Measurements from ENCODE around the gene GPC1.

GPC1 gene

DNA sequence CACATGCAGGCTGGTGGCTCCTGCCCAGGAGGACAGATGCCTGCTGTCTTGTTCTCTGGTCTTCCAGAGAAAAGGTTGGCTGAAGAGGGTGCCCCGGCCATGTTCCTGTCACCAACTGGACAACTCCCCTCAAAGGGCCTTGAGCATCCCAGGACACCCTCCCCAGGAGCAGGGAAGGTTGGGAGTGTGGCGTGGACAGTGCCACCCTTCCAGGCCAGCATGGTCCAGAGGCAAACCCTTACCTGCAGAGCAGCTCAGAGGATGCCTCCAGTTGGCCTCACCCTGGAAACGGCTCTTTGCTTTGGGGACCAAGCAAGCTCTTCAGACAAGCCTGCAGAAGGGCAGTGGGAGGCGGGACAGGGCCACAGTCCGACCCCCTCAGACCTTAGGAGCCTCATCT lies 4.9 kb upstream of the GPC1 start:
- DNase-seq (ENCODE audit: low spot score) = no peak

DNA sequence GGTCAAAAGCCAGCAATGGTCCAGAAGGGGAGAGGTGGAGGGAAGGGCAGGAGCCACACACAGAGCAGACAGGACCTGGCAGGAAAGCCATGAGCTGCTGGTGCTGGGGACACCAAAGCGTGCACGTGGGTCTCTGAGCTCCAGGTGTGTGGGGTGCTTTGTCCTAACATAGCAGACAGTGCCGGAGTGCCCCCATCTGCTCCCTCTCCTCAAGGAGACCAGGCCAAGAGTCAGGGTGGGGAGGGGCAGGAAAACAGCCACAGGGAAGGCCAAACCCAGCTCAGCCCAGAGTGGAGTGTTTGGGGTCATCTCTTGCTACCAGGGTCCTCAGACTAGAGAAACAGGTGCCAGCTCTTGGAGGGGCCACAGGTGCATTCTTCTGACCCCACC lies 4.2 kb upstream of the GPC1 start:
- no peak for DNase-seq (ENCODE audit: low spot score)

DNA sequence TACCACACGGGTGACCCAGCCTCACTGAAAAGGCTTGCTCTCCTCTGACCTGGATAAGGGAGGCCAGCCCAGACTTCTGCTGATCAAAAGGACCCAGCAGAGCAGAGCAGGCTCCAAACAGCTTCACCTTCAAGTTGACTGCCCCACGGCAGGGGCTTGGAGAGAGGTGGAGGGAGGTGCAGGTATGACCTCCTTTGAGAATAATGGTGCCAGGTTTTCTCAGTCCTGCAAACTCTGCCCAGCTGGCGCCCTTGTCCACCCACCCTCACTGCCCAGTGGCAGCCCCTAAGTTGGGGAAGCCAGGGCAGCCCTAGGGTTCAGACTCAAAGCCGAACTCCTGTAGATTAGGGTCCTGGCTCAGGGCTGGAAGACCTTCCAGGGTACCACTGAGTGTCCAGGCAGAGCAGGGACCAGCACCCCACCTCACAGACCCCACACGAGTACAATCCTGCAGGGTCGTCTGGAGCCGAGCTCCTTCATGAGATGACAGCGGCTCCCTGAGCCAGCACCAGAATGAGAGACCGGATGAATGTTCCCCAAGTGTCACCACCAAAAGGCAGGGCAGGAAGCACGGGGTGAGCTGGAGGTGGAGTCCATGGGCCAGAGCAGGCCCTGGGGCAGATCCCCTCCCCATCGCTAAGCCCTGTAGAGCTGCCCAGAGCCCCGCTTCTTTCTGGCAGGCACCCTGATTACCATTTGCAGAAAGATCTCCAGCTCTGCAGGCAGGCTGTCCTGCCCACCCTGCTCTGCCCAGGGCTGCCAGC lies 3.6 kb upstream of the GPC1 start:
- no peak for DNase-seq (ENCODE audit: low spot score)

DNA sequence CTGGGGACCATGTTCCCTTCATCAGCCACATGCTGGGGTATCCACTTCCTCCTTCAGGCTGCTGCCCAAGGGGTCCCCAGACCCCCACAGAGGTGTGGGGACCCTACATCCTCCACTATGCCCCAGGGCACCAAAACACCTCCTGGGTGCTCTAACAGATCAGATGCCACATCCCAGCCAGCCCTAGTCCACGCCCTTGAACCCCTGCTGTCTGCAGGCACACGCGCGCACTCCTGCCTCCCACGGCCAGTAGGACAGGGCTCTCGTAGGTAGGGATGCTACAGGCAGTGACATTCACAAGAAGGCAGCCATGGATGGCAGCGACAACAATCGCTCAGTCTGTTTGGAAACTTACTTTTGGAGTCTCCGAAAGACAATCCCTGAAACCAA lies 3.0 kb upstream of the GPC1 start:
- DNase-seq (ENCODE audit: low spot score) = no peak

DNA sequence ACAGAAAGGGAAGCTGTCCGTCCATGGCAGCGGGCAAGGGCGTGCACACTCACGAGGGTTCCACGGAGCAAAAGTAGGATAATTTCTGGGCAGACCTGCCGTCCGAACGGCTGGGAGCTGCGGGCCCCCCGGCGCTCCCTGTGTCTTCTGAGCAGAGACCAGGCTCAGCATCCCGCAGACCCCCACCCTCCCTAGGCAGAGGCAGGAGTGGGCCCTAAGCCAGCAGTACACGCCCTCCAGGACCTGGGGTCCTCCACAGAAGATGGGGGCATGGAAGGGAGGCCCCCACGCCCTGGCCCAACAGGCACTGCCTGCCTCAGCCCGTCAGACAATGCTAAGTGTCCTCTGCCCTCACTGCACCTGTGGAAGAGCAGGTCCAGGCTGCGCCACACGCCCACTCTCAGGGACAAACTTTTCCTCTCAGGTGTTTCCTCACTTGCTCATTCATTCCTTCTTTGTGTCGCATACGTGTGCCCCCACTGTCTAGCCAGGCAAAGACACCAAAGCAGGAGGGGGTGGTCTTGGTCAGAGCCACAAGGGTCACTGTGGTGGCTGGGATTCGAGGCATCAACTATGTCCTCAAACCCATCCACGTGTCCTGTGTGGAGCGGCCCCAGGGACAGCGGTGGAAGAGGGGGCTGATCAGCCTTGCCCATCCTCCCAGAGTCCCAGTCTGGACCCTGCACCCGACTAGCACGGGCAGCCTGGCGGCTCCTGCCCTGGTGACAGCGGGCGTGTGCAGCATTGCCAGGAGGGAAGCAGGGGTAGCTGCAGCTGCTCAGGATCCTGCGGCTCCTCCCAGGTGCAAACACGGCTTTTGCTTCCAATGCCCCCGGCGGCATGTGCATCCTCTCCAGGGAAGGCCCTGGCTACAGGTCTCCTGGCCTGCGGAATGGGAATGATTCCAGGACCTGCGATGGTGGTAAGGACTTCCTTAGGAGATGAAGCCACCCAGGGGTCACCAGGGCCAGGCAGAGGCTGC lies 2.4 kb upstream of the GPC1 start:
- no peak for DNase-seq (ENCODE audit: low spot score)

DNA sequence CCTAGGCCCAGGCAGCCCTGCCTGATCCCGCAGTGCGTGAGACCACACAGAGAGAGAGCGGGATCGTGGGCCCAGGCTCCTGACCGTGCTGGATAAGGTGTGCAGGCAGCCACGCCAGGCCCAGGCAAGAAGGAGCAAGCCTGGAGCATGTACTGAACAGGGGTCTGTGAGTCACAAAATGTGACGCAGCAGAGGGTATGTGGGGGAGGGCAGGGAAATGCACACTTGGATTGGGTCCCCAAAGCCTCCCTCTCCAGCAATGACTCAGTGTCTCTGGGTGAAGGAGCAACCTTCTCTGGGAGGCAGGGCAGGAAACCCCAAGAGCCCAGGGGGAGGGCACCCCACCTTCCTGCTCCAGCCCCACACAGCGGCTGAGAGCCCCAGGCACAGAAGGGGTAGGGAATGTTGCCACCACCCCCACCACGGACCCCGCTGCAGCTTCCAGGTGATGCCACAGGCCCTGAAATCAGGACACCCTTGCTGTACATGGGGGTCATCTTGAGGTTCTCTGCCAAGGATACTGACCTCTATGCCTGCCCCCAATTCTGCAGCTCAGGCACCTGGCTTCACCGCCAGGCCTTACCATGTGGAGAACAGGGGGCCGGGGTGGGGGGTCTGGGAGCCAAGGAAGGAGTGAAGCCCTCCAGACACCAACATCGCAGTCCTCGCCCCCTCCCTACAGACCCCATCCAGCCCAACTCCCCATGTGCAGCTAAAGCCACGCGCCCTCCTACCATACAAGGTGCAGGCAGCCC lies 1.3 kb upstream of the GPC1 start:
- no peak for DNase-seq (ENCODE audit: low spot score)

DNA sequence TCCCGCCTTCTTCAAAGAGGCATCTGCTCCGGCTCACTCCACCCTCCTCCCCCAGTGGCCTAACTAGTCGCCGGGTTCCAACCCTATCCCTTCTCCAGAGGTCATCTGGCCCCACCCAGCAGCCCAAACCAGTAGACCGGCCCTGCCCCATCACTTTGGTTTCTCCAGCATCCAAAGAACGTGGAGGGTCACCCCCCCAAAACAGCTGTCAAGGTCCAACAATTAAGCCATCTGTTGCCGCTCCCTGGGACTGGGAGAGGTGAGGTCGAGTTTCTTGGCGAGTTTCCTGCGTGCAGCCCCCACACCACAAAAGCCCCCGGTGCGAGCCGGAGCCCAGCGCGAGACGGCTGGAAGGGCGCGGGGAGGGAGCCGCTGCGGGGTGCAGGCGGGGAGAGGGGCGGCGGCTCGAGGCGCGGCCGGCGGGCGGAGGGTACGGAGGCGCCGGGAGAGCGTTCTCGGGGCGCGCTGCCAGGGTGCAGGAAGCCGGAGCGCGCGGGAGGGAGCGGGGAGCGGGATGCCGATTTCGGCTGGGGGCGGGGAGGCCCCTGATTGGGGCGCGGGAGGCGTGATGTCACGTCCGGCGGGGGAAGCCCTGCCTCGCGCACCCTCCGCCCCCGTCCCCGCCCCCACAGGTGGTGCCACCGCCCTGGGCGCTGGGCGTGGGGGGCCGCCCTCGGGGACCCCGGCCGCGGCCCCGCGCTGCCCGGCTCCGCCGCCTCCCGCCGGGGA lies 571 bp upstream of the GPC1 start:
- DNase-seq (ENCODE audit: low spot score) = peak; percentile 97

DNA sequence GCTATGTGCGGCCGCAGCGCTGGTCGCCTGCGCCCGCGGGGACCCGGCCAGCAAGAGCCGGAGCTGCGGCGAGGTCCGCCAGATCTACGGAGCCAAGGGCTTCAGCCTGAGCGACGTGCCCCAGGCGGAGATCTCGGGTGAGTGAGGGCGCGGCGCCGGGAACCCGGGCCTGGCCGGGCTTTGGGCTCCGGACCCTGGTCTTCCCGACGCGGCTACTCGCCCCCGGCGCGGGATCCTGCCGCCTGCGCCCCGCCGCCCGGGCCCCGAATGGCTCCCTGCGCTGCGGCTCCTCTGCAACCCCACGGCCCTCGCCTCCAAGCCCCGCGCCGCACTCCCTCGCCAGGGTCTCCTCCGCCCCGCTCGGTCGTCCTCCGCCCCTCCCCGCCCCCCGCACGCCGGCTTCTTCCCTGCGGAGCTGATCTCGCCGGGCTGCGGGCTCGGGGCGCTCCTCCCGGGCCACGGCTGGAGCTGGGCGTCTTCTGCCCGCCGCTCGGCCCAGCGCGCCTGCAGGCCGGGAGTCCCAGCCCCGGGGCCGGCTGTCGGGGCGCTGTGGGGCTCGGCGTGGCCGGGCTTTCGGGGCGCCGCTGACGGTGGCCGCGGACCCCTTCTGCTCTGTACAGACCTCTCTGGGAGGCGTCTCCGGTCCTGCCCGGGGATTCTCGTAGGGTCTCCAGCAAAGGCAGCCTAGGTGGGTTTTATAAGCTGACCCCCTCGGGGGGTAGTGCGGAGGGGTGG lies 652 bp downstream of the GPC1 start:
- peak; percentile 72 for DNase-seq (ENCODE audit: low spot score)

DNA sequence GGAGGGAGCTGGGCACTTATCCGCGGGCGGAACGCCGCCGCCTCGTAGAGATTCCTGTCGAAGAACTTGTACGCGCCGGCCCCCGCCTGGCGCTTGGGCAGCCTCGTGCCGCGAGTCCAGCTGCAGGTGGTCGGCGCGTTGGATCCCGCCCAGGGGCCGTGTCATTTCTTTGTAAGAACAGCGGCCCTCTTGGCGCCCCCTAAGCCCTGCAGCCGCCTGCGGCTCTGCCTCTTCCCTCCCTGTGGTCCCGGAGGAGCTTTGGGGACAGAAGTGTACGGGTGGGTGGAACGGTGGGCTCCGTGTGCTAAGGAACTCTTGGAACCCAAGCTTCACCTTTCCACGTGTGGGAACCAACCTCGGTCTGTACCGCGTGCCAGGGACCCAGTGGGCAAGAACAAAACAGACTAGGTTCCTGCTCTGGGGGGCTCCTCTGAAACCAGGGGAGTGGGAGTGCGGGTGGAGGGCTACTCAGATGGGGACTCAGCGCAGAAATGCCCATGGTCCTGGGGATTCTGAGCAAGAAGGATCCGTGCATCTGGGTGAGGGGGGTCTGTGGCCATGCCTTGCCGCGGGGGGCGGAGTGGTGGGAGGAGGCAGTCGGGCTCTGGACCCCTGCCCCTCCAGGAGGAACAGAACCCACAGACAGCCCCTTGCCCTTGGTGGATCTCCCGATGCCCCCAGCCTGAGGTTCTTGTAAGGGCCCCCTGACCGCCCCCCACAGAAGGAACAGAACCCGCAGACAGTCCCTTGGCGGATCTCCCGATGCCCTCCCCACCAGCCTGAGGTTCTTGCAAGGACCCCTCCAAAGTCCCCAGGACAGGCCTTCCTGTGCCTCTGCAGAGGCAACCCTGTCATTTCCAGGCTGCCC lies 1.5 kb downstream of the GPC1 start:
- DNase-seq (ENCODE audit: low spot score) = no peak

DNA sequence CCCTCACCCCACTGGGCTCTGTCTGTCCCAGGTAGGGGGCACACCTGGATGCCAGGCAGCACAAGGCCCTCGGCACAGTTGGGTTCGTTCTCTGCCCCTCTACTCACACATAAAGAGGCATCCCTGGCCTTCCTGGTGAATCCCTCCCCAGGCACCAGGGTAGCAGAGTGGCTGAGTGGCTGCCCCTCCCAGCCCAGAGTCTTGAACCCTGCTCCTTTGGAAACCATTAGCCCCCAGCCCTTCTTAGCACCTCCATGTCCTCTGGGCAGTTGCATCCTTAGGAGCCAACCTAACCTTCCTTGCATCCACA lies 2.0 kb downstream of the GPC1 start:
- no peak for DNase-seq (ENCODE audit: low spot score)

DNA sequence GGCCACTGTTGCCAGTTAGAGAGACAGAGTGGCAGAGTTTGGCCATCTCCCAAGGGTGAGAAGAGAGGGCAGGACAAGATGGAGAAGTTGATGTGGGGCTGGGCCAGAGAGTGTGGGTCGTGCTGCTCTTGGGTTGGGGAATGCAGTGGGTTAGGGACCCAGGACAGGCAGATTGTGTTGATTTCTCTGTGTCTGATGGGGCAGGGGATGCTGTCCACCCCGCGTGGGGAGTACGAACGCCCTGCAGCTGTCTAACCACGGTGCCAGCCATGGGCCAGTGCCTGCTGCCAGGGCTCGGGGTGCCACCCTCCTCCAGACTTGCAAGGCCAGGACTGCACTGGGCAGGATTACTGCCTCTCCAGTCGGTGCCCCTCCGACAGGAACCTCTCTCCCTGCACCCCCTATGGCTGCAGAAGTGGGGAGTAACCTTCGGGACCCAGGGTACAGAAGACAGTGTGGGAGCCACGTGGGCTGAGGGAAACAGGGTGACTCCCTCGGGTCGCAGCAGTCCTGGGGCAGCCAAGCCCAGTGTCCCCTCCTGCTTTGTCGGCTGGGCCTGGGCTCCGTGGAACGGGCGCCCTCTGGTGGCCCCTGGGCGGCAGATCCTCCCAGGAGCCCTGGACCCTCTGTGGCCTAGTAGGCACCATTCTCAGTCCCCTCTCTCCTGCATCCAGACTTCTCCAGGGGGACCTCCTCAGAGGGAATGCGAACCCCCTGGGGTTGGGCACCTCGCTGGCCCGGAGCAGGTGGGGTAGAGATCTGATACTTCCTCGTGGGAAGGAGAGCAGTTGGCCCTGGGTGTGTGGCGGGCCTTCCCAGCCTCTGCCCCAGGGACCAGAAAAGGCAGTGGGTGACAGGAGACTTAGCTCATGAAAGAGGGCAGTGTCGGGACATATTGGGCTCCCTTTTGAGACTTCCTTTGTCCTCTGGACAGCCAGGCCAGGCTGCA lies 2.7 kb downstream of the GPC1 start:
- DNase-seq (ENCODE audit: low spot score) = peak; percentile 85

DNA sequence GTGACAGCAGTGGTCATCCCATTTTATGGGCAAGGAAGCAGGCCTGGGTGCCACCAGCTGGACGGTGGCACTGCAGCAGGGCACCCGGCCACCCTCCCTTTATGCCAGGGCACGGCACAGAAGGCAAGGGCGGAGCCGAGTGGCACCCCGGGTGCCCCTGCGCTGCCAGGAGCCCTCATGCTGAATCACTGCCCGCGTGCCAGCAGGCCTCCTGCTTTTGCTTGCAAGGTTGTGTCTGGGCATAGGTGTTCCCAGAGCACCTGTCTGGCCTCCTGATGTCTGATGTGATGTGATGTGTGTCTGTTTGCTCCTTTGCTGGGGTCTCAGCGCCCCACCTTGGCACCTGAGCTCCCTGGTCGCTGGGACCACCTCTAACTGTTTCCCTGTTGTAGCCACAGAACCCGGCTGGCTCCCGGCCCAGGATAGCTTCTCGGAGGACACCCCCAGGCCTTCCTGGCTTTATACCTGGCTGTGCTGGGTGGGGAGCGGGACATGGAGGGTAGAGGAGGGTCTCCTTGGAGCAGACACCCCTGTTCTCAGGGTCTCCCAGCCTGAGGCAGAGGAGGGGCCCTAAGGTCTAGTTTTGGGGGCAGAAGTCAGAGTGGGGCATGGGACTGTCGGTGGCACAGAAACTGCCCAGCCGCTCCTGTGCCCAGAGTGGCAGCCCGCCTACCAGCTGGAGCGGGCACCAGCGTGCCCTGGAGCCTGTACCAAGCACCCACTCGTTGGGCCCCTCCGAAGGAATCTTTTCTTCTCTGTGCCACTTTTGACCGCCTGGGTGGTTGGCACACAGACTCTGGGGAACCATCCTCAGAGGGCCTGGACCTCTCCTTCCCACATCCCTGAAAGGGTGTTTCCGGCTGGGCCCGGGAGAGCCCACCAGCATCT lies 3.6 kb downstream of the GPC1 start:
- no peak for DNase-seq (ENCODE audit: low spot score)

DNA sequence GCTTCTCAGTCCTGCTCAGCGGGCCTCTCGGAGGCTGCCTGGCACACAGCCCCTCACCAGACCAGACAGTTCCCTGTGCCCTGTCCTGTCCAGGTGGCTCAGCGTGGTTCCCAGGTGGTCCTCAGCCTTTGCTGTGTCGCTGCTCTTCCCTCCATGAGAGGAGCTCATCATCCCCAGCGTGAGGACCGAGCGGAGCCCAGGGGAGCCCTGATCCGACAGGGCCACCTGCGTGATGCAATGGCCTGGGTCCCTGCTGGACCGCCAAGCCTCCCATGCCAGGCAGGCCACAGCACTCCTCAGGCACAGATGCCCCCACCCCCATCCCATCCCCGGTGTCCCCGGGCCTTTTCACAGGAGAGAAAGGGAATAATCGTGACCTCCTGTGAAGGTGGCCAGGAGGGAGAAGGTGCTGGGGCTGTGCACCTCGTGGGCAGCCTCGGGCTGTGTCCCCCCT lies 4.3 kb downstream of the GPC1 start:
- no peak for DNase-seq (ENCODE audit: low spot score)

DNA sequence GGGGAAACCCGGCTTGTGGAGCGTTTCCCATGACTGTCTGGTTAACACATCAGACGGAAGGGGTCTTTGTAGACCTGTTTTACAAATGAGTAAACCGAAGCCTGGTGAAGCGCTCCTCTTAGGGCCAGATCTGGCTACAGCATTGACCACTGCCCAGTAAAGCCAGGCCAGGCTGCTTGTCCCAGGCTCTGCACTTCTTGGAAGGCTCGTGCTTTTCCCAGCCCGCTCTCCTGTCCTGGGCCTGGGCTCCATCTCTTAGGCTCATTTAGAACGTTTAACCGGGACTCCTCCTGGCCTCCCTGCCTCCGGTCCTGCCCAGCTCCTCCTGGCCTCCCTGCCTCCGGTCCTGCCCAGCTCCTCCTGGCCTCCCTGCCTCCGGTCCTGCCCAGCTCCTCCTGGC lies 4.8 kb downstream of the GPC1 start:
- no peak for DNase-seq (ENCODE audit: low spot score)

DNA sequence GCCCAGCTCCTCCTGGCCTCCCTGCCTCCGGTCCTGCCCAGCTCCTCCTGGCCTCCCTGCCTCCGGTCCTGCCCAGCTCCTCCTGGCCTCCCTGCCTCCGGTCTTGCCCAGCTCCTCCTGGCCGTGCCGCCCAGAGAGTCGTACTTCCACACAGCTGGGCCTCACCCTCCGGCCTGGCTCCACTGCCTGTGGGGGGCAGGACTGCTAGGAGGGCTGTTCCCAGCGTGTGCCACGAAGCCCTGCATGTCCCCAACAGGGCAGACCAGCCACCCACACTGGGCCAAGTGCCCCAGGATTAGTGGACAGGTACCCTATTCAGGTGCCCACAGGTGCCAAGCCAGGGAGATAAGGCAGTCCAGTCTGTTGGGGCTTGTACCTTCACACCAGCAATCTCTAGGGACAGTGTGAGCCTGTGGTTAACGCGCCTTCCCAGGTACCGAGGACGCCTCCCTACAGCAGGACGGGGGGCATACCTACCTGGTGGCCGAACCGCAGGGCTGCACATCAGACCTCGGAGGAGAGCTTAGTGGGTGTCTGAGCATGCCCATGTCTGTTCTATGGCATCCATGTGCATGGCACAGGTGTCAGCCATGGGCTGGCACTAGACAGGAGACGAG lies 5.3 kb downstream of the GPC1 start:
- DNase-seq (ENCODE audit: low spot score) = no peak

DNA sequence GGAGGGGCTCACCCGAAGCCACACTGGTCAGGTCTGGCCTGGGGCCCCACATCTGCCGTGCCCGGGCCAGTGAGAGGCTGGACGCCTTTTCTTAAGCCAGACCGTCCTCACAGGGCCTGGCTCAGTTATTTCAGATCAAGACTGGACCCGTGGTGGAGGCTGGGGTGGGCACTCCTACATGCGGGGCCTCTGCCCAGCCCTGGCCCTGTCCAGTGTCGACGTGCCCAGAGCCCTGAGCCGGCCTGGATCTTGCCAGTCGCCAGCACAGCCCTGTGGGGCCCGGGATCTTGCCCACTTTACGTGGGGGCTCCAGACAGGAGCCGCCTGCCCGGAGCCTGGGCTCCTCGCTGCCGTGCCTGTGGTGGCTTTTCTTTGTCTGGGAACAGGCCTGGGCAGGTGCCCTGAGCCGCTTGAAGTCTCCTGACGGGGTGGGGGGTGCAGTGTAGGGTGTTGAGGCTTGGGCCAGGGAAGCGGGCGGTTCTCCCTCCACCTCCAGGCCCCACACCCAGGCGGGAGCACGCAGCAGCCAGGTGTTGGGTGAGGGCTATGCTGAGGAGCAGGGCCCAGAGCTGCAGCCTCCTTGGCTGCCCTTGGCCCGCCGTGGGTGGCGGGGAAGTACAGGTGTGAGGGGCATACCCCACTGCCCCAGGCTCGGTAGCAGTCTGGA lies 6.0 kb downstream of the GPC1 start:
- DNase-seq (ENCODE audit: low spot score) = no peak

DNA sequence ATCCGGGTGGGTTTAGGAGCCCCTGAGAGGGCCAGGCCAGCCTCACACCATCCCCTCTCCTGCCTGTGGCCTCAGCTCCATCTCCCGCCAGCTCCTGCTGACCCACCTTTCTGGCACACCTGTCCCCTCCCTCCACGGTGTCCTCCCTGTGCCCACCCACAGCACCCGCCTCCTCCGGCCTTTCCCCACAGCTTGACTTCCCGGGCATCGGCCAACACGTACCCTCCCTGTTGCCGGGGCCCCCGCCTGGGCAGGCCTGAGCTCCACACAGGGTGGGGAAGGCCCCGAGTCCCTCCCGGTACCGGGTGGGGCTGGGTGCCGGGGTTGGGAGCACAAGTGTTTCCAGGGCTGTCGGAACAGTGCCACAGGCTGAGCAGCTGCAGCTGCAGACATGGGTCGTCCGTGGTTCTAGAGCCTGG lies 6.5 kb downstream of the GPC1 start:
- DNase-seq (ENCODE audit: low spot score) = no peak
